Mucosa of rectum (tissue), 2 donors: ENCODE results near the gene FNIP1.
"Not testable (repeated sequence)": the region's sequence is repeated elsewhere in the genome, so short reads cannot be mapped to it uniquely, and the experiment has no call there.

Experiments used
- H3K27ac ChIP-seq, 2 donors: one replicate each; pipeline ENCODE4 v1.7.0; 2013; ENCODE audit warnings: inconsistent platforms in 2 of 2, low read depth in 2 of 2, low read length in 2 of 2
- H3K27me3 ChIP-seq, 2 donors: one replicate each; pipeline ENCODE4 v1.7.0; 2013; ENCODE audit warnings: low read length in 2 of 2; ENCODE audit not compliant: control insufficient read depth in 2 of 2, insufficient read depth in 2 of 2
- H3K36me3 ChIP-seq, 2 donors: one replicate each; pipeline ENCODE4 v1.7.0; 2013; ENCODE audit warnings: low read length in 2 of 2; ENCODE audit not compliant: control insufficient read depth in 2 of 2, insufficient read depth in 2 of 2
- H3K4me1 ChIP-seq, 2 donors: one replicate each; pipeline ENCODE4 v1.7.0; 2013; ENCODE audit warnings: low read length in 2 of 2, mild to moderate bottlenecking in 1 of 2; ENCODE audit not compliant: control insufficient read depth in 2 of 2, insufficient read depth in 2 of 2
- H3K4me3 ChIP-seq, 2 donors: one replicate each; pipeline ENCODE4 v1.7.0; 2013; ENCODE audit warnings: low read length in 2 of 2
- H3K9ac ChIP-seq, 2 donors: one replicate each; pipeline ENCODE4 v1.7.0; 2013; ENCODE audit warnings: low read length in 2 of 2, low read depth in 1 of 2, mild to moderate bottlenecking in 1 of 2
- H3K9me3 ChIP-seq, 2 donors: one replicate each; pipeline ENCODE4 v1.7.0; 2013; ENCODE audit warnings: low read length in 2 of 2; ENCODE audit not compliant: control insufficient read depth in 2 of 2
- donor health status: healthy.
- donor health status: Normal muscosa, but diverticular disease.

Gene FNIP1

DNA sequence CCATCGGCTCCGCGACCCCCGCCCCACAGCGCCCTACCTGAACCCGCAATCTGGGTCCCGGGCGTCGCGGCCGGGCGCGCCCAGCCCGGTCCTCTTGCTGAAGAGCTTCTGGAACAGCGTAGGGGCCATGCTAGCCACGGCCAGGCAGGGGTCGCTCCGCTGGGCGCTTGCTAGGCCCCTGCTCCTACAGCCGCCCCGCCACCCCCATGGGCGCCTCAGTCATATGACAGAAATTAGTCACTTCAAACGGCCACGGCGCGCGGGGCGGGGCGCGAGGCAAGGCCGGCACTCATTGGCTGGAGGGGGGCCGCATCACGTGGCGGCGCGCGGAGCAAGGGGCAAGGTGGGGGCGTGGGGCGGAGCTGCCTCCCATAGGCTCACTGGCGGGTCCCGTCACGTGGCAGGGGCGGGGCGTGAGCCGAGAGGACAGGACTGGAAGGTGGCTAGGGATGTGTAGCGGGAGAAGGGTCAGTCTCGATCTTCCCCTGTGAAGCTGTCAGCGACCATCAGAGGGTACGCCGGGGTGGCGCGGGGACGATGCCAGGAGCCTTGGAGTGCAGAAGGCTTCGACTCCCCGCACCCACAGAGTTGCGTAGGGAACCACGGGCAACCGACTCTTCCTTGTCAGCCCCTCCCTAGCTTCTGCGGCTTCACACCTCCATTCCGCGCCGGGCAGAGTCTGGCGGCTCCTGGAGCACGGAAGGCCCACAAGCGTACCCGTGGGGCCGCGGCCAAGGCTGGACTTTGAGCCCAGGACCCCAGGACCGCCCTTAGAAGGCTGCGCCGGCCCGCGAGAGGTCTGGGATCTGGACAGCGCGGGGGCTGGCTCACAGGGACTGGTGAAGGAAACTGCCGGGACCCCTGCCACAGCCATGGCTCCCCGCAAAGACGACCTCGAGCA lies at the start of gene FNIP1:
TSS of gene FNIP1 (minus strand) at position 225 of the 901 bp plus-strand sequence. CDS start at position 129, 96 bp downstream.
- H3K9ac ChIP-seq = peak within 1 kb of the TSS; percentile 86 to 99
- peak within 1 kb of the TSS; percentile 94 to 98 for H3K4me3 ChIP-seq
- peak within 1 kb of the TSS; percentile 96 to 98 for H3K27ac ChIP-seq
- no peaks in the 10 kb centered on the region for H3K27me3 ChIP-seq
- peaks cover 8 to 13% of the 10 kb centered on the region in 2 donors for H3K4me1 ChIP-seq
- H3K9me3 ChIP-seq = no peaks in the 10 kb centered on the region
- no peaks in the 10 kb centered on the region for H3K36me3 ChIP-seq

DNA sequence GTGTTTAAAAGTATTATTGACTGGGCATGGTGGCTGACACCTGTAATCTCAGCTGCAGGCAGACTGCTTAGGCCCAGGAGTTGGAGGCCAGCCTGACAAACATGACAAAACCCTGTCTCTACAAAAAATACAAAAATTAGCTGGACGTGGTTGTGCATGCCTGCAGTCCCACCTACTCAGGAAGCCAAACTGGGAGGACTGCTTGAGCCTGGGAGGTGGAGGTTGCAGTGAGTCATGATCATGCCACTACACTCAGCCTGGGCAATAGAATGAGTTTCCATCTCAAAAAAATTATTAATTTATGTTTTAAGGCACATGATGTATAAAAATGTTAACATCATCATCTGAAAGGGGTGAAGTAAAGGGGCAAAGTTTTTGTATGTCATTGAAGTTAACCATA lies 49.7 kb upstream of the FNIP1 start:
- Histone ChIP-seq H3K9ac (no peak overlapping the region), H3K27ac (no peak overlapping the region), H3K9me3 (peaks cover 2 to 4% of the 10 kb centered on the region in 2 donors), H3K27me3 (no peaks in the 10 kb centered on the region), H3K36me3 (no peaks in the 10 kb centered on the region), H3K4me3 (no peak overlapping the region), H3K4me1 (no peaks in the 10 kb centered on the region)

DNA sequence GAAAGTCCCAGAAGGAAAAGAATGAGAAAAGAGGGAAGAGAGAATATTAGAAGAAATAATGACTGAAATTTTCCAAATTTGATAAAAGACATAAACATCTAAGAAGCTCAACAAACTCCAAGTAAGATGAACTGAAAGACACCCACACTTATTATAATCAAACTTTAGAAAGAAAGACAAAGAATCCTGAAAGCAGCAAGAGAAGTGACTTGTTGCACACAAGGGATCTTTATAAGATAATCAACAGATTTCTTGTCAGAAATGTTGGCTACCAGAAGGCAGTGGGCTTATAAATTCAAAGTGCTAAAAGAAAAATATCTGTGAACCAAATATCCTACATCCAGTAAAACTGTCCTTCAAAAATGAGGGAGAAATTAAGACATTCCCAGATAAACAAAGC lies 49.0 kb upstream of the FNIP1 start:
- Histone ChIP-seq H3K4me1 (no peaks in the 10 kb centered on the region), H3K4me3 (no peak overlapping the region), H3K27ac (no peak overlapping the region), H3K9me3 (peaks cover 2 to 4% of the 10 kb centered on the region in 2 donors), H3K9ac (no peak overlapping the region), H3K27me3 (no peaks in the 10 kb centered on the region), H3K36me3 (no peaks in the 10 kb centered on the region)

DNA sequence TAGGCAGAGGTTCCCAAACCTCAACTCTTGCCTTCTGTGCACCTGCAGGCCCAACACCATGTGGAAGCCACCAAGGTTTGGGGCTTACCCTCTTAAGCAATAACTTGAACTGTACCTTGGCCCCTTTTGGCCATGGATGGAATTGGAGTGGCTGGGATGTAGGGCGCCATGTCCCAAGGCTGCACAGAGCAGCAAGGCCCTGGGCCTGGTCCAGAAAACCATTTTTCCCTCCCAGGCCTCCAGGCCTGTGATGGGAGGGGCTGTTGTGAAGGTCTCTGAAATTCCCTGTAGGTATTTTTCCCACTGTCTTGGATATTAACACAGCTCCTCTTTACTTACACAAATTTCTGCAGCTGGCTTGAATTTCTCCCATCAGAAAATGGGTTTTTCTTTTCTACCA lies 46.2 kb upstream of the FNIP1 start:
- H3K4me1 ChIP-seq, H3K9ac ChIP-seq, H3K36me3 ChIP-seq, H3K27me3 ChIP-seq, H3K4me3 ChIP-seq, H3K9me3 ChIP-seq, H3K27ac ChIP-seq: not testable (repeated sequence)

DNA sequence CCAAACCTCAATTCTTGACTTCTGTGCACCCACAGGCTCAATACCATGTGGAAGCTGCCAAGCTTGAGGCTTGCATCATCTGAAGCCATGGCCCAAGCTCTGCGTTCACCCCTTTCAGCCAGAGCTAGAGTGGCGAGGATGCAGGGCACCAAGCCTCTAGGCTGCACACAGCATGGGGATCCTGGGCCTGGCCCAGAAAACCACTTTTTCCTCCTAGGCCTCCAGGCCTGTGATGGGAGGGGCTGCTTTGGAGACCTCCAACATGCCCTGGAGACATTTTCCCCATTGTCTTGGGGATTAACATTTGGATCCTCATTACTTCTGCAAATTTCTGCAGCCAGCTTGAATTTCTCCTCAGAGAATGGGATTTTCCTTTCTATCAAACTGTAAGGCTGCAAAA lies 35.9 kb upstream of the FNIP1 start:
- not testable (repeated sequence) for H3K9me3 ChIP-seq, H3K9ac ChIP-seq, H3K27ac ChIP-seq, H3K36me3 ChIP-seq, H3K4me3 ChIP-seq, H3K27me3 ChIP-seq, H3K4me1 ChIP-seq

DNA sequence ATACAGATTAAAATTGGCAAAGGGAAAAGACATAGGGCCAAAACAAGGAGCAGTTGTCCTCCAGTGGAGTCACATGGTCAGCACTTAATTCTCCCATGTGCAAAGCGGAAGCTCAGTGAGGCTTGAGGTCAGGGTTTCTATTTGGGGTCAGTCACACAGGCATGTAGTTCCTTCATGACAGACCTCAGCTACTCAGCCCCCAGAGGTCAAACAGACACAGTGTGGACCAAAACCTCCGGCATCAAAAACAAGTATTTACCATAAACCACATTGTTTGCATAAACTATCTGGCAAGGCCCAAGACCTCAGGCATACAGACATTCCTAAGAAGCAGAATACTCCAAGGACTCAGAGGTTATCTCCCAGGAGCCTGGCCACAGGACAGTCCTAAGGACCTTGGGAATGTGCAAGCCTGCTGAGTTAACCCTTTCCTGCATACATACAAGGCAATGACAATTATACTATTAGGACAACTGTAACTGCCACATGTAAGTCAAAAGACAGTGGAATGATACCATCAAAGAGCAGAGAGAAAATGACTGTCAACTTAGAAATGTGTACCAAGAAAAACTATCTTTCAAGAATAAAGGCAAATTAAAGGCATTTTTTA lies 28.7 kb upstream of the FNIP1 start:
- H3K9me3 ChIP-seq = no peaks in the 10 kb centered on the region
- no peaks in the 10 kb centered on the region for H3K4me1 ChIP-seq
- H3K9ac ChIP-seq = no peak overlapping the region
- H3K36me3 ChIP-seq = no peaks in the 10 kb centered on the region
- H3K27me3 ChIP-seq = no peaks in the 10 kb centered on the region
- H3K27ac ChIP-seq = no peak overlapping the region
- no peak overlapping the region for H3K4me3 ChIP-seq

DNA sequence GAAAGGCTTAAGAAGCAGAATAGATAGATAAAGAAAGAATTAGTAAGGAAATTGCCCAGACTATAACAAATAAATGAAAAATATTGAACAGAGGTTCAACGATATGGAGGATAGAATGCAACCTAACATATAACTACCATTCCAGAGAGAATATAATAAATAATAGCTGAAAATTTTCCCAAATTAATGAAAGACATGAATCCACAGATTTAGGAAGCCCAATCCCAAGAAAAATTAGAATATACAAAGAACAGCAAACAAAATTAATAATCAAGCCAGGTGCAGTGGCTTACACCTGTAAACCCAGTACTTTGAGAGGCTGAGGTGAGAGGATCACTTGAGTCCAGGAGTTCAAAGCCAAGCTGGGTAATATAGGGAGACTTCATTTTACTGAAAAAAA lies 27.8 kb upstream of the FNIP1 start:
- no peaks in the 10 kb centered on the region for H3K36me3 ChIP-seq
- H3K4me3 ChIP-seq = no peak overlapping the region
- H3K9ac ChIP-seq = no peak overlapping the region
- no peak overlapping the region for H3K27ac ChIP-seq
- no peaks in the 10 kb centered on the region for H3K4me1 ChIP-seq
- no peaks in the 10 kb centered on the region for H3K27me3 ChIP-seq
- H3K9me3 ChIP-seq = no peaks in the 10 kb centered on the region

DNA sequence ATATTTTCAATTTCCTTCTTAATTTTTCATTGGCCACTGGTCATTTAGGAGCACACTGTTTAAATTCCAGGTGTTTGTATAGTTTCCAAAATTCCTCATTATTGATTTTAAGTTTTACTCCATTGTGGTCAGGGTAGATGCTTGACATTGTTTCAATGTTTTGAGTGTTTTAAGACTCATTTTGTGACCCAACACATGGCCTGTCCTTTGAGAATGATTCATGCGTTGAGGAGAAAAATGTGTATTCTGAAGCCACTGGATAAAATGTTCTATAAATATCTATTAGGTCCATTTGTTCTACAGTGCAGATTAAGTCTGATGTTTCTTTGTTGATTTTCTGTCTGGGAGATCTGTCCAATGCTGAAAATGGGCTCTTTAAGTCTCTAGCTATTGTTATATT lies 24.4 kb upstream of the FNIP1 start:
- Histone ChIP-seq H3K4me1 (no peaks in the 10 kb centered on the region), H3K27ac (no peak overlapping the region), H3K9me3 (no peaks in the 10 kb centered on the region), H3K4me3 (no peak overlapping the region), H3K27me3 (no peaks in the 10 kb centered on the region), H3K36me3 (no peaks in the 10 kb centered on the region), H3K9ac (no peak overlapping the region)

DNA sequence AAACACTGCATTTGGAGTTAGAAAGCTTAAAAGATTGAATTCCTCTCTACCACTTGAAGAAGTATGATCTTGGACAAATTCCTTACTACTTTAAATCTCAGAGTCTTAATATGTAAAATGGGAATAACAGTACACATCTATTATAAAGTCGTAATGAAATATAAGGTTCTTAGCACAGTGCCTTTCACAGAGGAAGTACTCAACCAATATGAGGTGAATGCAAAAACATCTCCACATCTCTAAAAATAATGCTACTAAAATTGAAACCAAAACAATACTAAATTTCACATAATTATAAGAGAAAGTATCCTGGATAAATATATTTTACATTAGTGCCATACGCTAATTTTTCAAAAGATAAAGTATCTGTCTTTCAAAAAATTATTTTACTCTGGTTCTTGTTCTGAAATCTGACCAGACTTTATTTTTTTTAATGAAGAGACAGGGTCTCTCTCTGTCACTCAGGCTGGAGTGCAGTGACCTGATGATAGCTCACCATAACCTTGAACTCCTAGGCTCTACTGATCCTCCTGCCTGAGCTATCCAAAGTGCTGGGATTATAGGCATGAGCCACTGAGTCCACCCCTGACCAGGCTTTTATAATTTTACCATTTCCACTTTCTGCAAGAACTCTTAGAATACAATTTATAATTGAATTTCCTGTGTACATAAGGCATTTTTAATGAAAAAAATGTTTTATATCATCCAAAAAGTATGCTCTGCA lies 21.3 kb upstream of the FNIP1 start:
- H3K9me3 ChIP-seq = no peaks in the 10 kb centered on the region

DNA sequence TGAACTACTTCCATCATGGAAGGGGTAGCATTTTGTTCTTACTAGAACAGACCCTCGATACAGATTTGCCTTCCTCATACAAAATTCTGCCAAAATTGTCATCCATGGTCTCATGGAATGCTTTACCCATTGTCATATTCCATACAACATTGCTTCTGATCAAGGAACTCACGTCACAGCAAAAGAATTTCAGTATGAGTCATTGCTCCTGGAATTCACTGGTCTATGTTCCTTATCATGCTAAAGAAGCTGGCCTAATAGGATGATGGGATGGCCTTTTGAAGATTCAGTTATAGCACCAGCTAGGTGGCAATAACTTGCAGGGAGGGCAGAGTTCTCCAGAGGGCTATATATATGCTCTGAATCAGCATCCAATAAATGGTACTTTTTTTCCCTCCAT lies 18.2 kb upstream of the FNIP1 start:
- Histone ChIP-seq H3K27ac (no peak overlapping the region), H3K9me3 (no peaks in the 10 kb centered on the region), H3K36me3 (no peaks in the 10 kb centered on the region), H3K4me3 (no peak overlapping the region), H3K9ac (no peak overlapping the region), H3K4me1 (no peaks in the 10 kb centered on the region), H3K27me3 (no peaks in the 10 kb centered on the region)

More for the DNA sequence above, 21.3 kb upstream of the FNIP1 start:
- no peaks in the 10 kb centered on the region for H3K36me3 ChIP-seq
- H3K27ac ChIP-seq = no peak overlapping the region
- no peak overlapping the region for H3K4me3 ChIP-seq
- no peaks in the 10 kb centered on the region for H3K27me3 ChIP-seq
- H3K9ac ChIP-seq = no peak overlapping the region
- no peaks in the 10 kb centered on the region for H3K4me1 ChIP-seq
